Measurements from ENCODE around the gene NR4A1.

GRCh38 chr12:52086366-52086765, 35.1 kb downstream of the NR4A1 start:
- TF ChIP-seq HDGF (IDR thresholded peaks at IDR 0.05) (no peak), TCF12 (IDR thresholded peaks at IDR 0.05; ENCODE audit: low read depth, low read length) (no peak), E4F1 (IDR thresholded peaks at IDR 0.05; ENCODE audit: borderline replicate concordance, partially characterized antibody) (no peak), REST (IDR thresholded peaks at IDR 0.05; ENCODE audit: low read depth, low read length) (no peak), TARDBP (IDR thresholded peaks at IDR 0.05; ENCODE audit: borderline replicate concordance) (no peak), E2F4 (IDR thresholded peaks at IDR 0.05; ENCODE audit: low read depth, low read length) (no peak), POLR2A (IDR thresholded peaks at IDR 0.05; ENCODE audit: low read depth, low read length) (no peak), RAD21 (IDR thresholded peaks at IDR 0.05; ENCODE audit: insufficient read depth, low read depth, low read length) (no peak), PML (IDR thresholded peaks at IDR 0.05; ENCODE audit: low read length) (no peak)
